Neural progenitor cell (in vitro differentiated cells): ENCODE measurements around the gene NHLH1.

Experiments used
- CTCF ChIP-seq: fragments of 200-600 bp; sonication (generic); IDR thresholded peaks from 2 replicates; pipeline ENCODE4 v1.5.1; 2017; ENCODE audit warnings: antibody characterized with exemption, mild to moderate bottlenecking
- EZH2 ChIP-seq: fragments of 200-600 bp; sonication (generic); IDR thresholded peaks from 2 replicates; pipeline ENCODE4 v1.6.1; 2017; ENCODE audit warnings: antibody characterized with exemption, mild to moderate bottlenecking, moderate library complexity
- EZH2phosphoT487 ChIP-seq: fragments of 200-600 bp; sonication (generic); IDR thresholded peaks from 2 replicates; pipeline ENCODE4 v1.6.1; 2017; ENCODE audit warnings: antibody characterized with exemption

DNA sequence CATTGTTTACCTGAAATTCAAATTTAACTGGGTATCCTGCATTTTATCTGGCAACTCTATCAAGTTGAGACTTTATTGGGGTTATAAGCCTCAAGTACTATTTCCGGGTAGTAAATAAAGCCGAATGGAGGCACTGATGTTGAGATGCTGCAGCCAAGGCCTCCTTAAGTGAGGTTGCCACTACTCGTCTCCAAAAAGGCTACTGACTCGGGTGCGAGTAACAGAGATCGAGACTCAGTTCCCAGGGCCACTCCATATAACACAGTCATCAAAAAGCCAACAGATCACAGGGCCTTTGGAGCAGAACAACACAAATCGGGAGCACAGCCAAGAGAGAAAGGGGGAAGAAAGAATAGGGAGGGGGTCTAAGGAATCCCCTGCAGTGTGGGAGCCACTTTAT lies 24.3 kb upstream of the NHLH1 start:
- TF ChIP-seq CTCF, result no peak
- TF ChIP-seq EZH2, result no peak
- no peak for TF ChIP-seq EZH2phosphoT487
